Breast epithelium (tissue), 3 donors: ENCODE results near the gene TRPC1.

Source experiments
- CTCF ChIP-seq, 3 donors: fragments of 450-650 bp; IDR thresholded peaks; one replicate each; pipeline ENCODE4 v1.5.1; 2016 to 2017; ENCODE audit warnings: antibody characterized with exemption in 3 of 3, mild to moderate bottlenecking in 3 of 3, moderate library complexity in 3 of 3
- POLR2A ChIP-seq: fragments of 450-650 bp; IDR thresholded peaks from one replicate; pipeline ENCODE4 v1.6.1; 2016; ENCODE audit warnings: antibody characterized with exemption, mild to moderate bottlenecking, moderate library complexity

DNA sequence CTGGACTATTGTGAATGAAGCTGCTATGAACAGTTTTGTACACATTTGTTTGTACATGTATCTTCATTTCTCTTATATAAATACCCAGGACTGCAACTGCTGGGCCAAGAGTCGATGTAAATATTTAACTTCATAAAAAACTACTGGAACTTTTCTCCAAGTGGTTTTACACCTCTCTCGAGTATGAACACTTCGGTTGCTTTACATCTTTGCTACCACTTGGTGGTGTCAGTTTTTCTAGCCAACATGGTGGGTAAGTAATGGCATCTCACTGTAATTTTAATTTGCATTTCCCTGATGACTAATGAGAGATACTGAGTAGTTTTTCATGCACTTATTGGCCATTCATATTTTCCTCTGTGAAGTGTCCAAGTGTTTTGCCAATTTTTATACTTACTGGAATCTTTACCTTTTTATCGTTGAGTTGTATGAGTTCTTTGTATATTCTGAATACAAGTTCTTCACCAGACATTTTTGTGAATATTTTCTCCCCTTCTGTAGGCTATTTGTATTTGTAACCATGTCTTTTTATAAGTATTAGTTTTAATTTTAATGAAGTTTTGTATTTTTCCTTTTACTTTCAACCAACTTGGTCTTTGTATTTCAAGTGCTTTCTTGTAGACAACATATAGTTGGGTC, 120.6 kb downstream of the TRPC1 start:
- TF ChIP-seq CTCF (IDR thresholded peaks at IDR 0.05), result no peak
- no peak for TF ChIP-seq POLR2A
